Breast epithelium (tissue), 4 donors: ENCODE results near the gene PLPPR4. TPM values are rescaled to one million over a fixed set of nuclear protein-coding genes. Genes with fewer than 3 reads are reported as not detected.
"Not testable (repeated sequence)": the region's sequence is repeated elsewhere in the genome, so short reads cannot be mapped to it uniquely, and the experiment has no call there.

ENCODE experiments used
- DNase-seq, 2 donors: peaks; one replicate each; pipeline ENCODE4 v3.0.0-alpha.2; 2019; ENCODE audit warnings: low spot score in 2 of 2
- H3K27ac ChIP-seq, 2 donors: fragments of 200-600 bp; sonication (generic) in 1 of 2; one replicate each; pipeline ENCODE4 v1.5.1; 2016 to 2019; ENCODE audit warnings: mild to moderate bottlenecking in 1 of 2
- H3K27me3 ChIP-seq, 2 donors: fragments of 200-600 bp; sonication (generic) in 1 of 2; one replicate each; pipeline versions ENCODE4 v1.5.1 to v1.6.0; 2017 to 2019; ENCODE audit warnings: control low read depth in 1 of 2, mild to moderate bottlenecking in 1 of 2
- H3K36me3 ChIP-seq: fragments of 200-600 bp; one replicate; pipeline ENCODE4 v1.5.1; 2019
- H3K4me1 ChIP-seq, 2 donors: fragments of 200-600 bp; sonication (generic); one replicate each; pipeline ENCODE4 v1.5.1; 2016 to 2019; ENCODE audit warnings: control low read depth in 1 of 2
- H3K4me3 ChIP-seq, 3 donors: fragments of 200-600 bp; sonication (generic); 1 replicate in 2 of 3; 2 replicates in 1 of 3; pipeline ENCODE4 v1.5.1; 2016 to 2019; ENCODE audit warnings: mild to moderate bottlenecking in 3 of 3, moderate library complexity in 2 of 3
- H3K9me3 ChIP-seq, 2 donors: fragments of 200-600 bp; sonication (generic) in 1 of 2; one replicate each; pipeline ENCODE4 v1.5.1; 2016 to 2019; ENCODE audit warnings: control low read depth in 1 of 2
- CTCF ChIP-seq, 3 donors: fragments of 450-650 bp; IDR thresholded peaks; one replicate each; pipeline ENCODE4 v1.5.1; 2016 to 2017; ENCODE audit warnings: antibody characterized with exemption in 3 of 3, mild to moderate bottlenecking in 3 of 3, moderate library complexity in 3 of 3
- POLR2A ChIP-seq: fragments of 450-650 bp; IDR thresholded peaks from one replicate; pipeline ENCODE4 v1.6.1; 2016; ENCODE audit warnings: antibody characterized with exemption, mild to moderate bottlenecking, moderate library complexity
- POLR2AphosphoS5 ChIP-seq, 3 donors: sonication (generic); formaldehyde crosslinking; IDR thresholded peaks; one replicate each; pipeline ENCODE4 v1.6.1; 2017; ENCODE audit warnings: antibody characterized with exemption in 3 of 3
- intact Hi-C: fragments of 100-400 bp; cut with DNase I; formaldehyde crosslinking; loops from one replicate; pipeline ENCODE4 v1.15.1; 2023; ENCODE audit warnings: low total_unique reads
- total RNA-seq, 3 donors: library from RNA; depleted of rRNA; stranded (reverse); fragments of >200 nt; gene quantifications; one replicate each; pipeline ENCODE4 v1.1.0, GENCODE V29; 2016

Gene PLPPR4
- total RNA-seq, 3 donors from 2014 or later = 0.80 to 2.3 (median 1.3) TPM

- Histone ChIP-seq H3K9me3 (peaks cover 0 to 13% of the 10 kb centered on the region in 2 donors), H3K36me3 (no peaks in the 10 kb centered on the region), H3K27me3 (no peaks in the 10 kb centered on the region), H3K4me1 (no peaks in the 10 kb centered on the region), H3K4me3 (no peak overlapping the region), H3K27ac (no peak overlapping the region)
- DNase-seq = no peak
- intact Hi-C loops = no loop called here
- no peak for TF ChIP-seq CTCF (IDR thresholded peaks at IDR 0.05)
- no peak for TF ChIP-seq POLR2AphosphoS5 (IDR thresholded peaks at IDR 0.05)
- no peak for TF ChIP-seq POLR2A
Measured at GRCh38 chr1:99247199-99247598, 17.1 kb upstream of the PLPPR4 start.

- TF ChIP-seq CTCF (IDR thresholded peaks at IDR 0.05) = no peak
- no peak for TF ChIP-seq POLR2AphosphoS5 (IDR thresholded peaks at IDR 0.05)
- TF ChIP-seq POLR2A = no peak
- intact Hi-C loops = no loop called here
- Histone ChIP-seq H3K27me3 (no peaks in the 10 kb centered on the region), H3K36me3 (no peaks in the 10 kb centered on the region), H3K4me1 (no peaks in the 10 kb centered on the region), H3K9me3 (peaks cover 0 to 9% of the 10 kb centered on the region in 2 donors), H3K27ac (no peak overlapping the region), H3K4me3 (no peak overlapping the region)
- no peak for DNase-seq
Measured at GRCh38 chr1:99250728-99251127, 13.6 kb upstream of the PLPPR4 start.

- TF ChIP-seq POLR2A (no peak), CTCF (IDR thresholded peaks at IDR 0.05) (no peak), POLR2AphosphoS5 (IDR thresholded peaks at IDR 0.05) (no peak)
- no peaks in the 10 kb centered on the region for H3K27me3 ChIP-seq
- H3K27ac ChIP-seq = no peak overlapping the region
- no peaks in the 10 kb centered on the region for H3K4me1 ChIP-seq
- intact Hi-C loops = no loop called here
- peaks cover 0 to 4% of the 10 kb centered on the region in 2 donors for H3K9me3 ChIP-seq
- no peak overlapping the region for H3K4me3 ChIP-seq
- no peaks in the 10 kb centered on the region for H3K36me3 ChIP-seq
- no peak for DNase-seq
Measured at GRCh38 chr1:99251308-99251707, 13.0 kb upstream of the PLPPR4 start.

GRCh38 chr1:99252630-99253029, 11.7 kb upstream of the PLPPR4 start:
- Histone ChIP-seq H3K4me1 (no peaks in the 10 kb centered on the region), H3K4me3 (no peak overlapping the region), H3K9me3 (no peaks in the 10 kb centered on the region), H3K27ac (no peak overlapping the region), H3K36me3 (no peaks in the 10 kb centered on the region), H3K27me3 (no peaks in the 10 kb centered on the region)
- intact Hi-C loops = no loop called here
- no peak for DNase-seq
- TF ChIP-seq CTCF (IDR thresholded peaks at IDR 0.05) (no peak), POLR2AphosphoS5 (IDR thresholded peaks at IDR 0.05) (no peak), POLR2A (no peak)

GRCh38 chr1:99260402-99260801, 3.9 kb upstream of the PLPPR4 start:
- H3K4me3 ChIP-seq, H3K4me1 ChIP-seq, DNase-seq, H3K27ac ChIP-seq, intact Hi-C loops, H3K9me3 ChIP-seq, H3K27me3 ChIP-seq, H3K36me3 ChIP-seq: not testable (repeated sequence)

GRCh38 chr1:99265124-99265523, 832 bp downstream of the PLPPR4 start:
- Histone ChIP-seq H3K27me3 (no peaks in the 10 kb centered on the region), H3K9me3 (no peaks in the 10 kb centered on the region), H3K4me1 (no peaks in the 10 kb centered on the region), H3K4me3 (peak overlapping the region; percentile 43 to 75 (median 51)), H3K36me3 (no peaks in the 10 kb centered on the region), H3K27ac (no peak overlapping the region)
- DNase-seq = no peak
- intact Hi-C loops = no loop called here
- TF ChIP-seq CTCF (IDR thresholded peaks at IDR 0.05) = no peak
- TF ChIP-seq POLR2A = no peak
